HG03064 (cell line): Measurements from ENCODE around the gene PSMB7.

ENCODE experiments used
- ATAC-seq: cut with Tn5 transposase; IDR thresholded peaks from one replicate; pipeline ENCODE4 v1.9.1; 2021; ENCODE audit warnings: low read depth; ENCODE audit not compliant: unreplicated experiment

Gene PSMB7

GRCh38 chr9:124308606-124309491 is 106.4 kb downstream of the PSMB7 start:
- ATAC-seq = no peak

GRCh38 chr9:124307379-124308030 is 107.7 kb downstream of the PSMB7 start:
- ATAC-seq = no peak

- no peak for ATAC-seq
Observed at GRCh38 chr9:124306098-124306735, 109.0 kb downstream of the PSMB7 start.

- no peak for ATAC-seq
Observed at GRCh38 chr9:124304285-124304684, 111.0 kb downstream of the PSMB7 start.

- ATAC-seq = no peak
Observed at GRCh38 chr9:124303762-124304161, 111.5 kb downstream of the PSMB7 start.
